ENCODE data around the gene PCK1.

Gene PCK1

GRCh38 chr20:57605878-57606277 is 45.0 kb downstream of the PCK1 start:
- DNase-seq (ENCODE audit: low spot score): no peak

GRCh38 chr20:57608516-57608915 is 47.6 kb downstream of the PCK1 start:
- no peak for DNase-seq (ENCODE audit: low spot score)

GRCh38 chr20:57609086-57609841 is 48.4 kb downstream of the PCK1 start:
- no peak for DNase-seq (ENCODE audit: low spot score)

GRCh38 chr20:57609842-57610167 is 48.9 kb downstream of the PCK1 start:
- no peak for DNase-seq (ENCODE audit: low spot score)

- no peak for DNase-seq (ENCODE audit: low spot score)
Measured at GRCh38 chr20:57610261-57610952, 49.5 kb downstream of the PCK1 start.

- no peak for DNase-seq (ENCODE audit: low spot score)
Measured at GRCh38 chr20:57611586-57612311, 50.8 kb downstream of the PCK1 start.

- DNase-seq (ENCODE audit: low spot score): no peak
Measured at GRCh38 chr20:57612436-57612835, 51.5 kb downstream of the PCK1 start.

- no peak for DNase-seq (ENCODE audit: low spot score)
Measured at GRCh38 chr20:57612916-57613315, 52.0 kb downstream of the PCK1 start.

GRCh38 chr20:57613481-57613921 is 52.6 kb downstream of the PCK1 start:
- DNase-seq (ENCODE audit: low spot score): no peak

GRCh38 chr20:57614490-57615444 is 53.9 kb downstream of the PCK1 start:
- no peak for DNase-seq (ENCODE audit: low spot score)

- DNase-seq (ENCODE audit: low spot score): no peak
Measured at GRCh38 chr20:57615445-57615811, 54.5 kb downstream of the PCK1 start.

- no peak for DNase-seq (ENCODE audit: low spot score)
Measured at GRCh38 chr20:57616143-57616951, 55.4 kb downstream of the PCK1 start.

GRCh38 chr20:57617079-57617795 is 56.3 kb downstream of the PCK1 start:
- no peak for DNase-seq (ENCODE audit: low spot score)

Measured in iPS-NIHi11 (cell line).